Measurements from ENCODE around the gene PBX3.

The PBX3 gene

GRCh38 chr9:125822902-125823301 is 75.7 kb downstream of the PBX3 start:
- DNase-seq (ENCODE audit: low read depth in 2 of 2): no peak

GRCh38 chr9:125823874-125824406 is 76.8 kb downstream of the PBX3 start:
- peak in 1 of 2 donors; percentile 3 for DNase-seq (ENCODE audit: low read depth in 2 of 2)

- DNase-seq (ENCODE audit: low read depth in 2 of 2): no peak
Measured at GRCh38 chr9:125825762-125826161, 78.6 kb downstream of the PBX3 start.

GRCh38 chr9:125826850-125827249 is 79.7 kb downstream of the PBX3 start:
- no peak for DNase-seq (ENCODE audit: low read depth in 2 of 2)

- peak; percentile 14 to 27 for DNase-seq (ENCODE audit: low read depth in 2 of 2)
Measured at GRCh38 chr9:125829743-125830142, 82.6 kb downstream of the PBX3 start.

- DNase-seq (ENCODE audit: low read depth in 2 of 2): no peak
Measured at GRCh38 chr9:125831054-125831453, 83.9 kb downstream of the PBX3 start.

GRCh38 chr9:125831616-125832015 is 84.4 kb downstream of the PBX3 start:
- no peak for DNase-seq (ENCODE audit: low read depth in 2 of 2)

- no peak for DNase-seq (ENCODE audit: low read depth in 2 of 2)
Measured at GRCh38 chr9:125835655-125836054, 88.5 kb downstream of the PBX3 start.

- DNase-seq (ENCODE audit: low read depth in 2 of 2): no peak
Measured at GRCh38 chr9:125839317-125839716, 92.1 kb downstream of the PBX3 start.

GRCh38 chr9:125841444-125841843 is 94.3 kb downstream of the PBX3 start:
- DNase-seq (ENCODE audit: low read depth in 2 of 2): no peak

GRCh38 chr9:125842242-125842641 is 95.1 kb downstream of the PBX3 start:
- DNase-seq (ENCODE audit: low read depth in 2 of 2): no peak

- DNase-seq (ENCODE audit: low read depth in 2 of 2): no peak
Measured at GRCh38 chr9:125843646-125844045, 96.5 kb downstream of the PBX3 start.

GRCh38 chr9:125844611-125845010 is 97.4 kb downstream of the PBX3 start:
- DNase-seq (ENCODE audit: low read depth in 2 of 2): no peak

GRCh38 chr9:125845271-125845808 is 98.2 kb downstream of the PBX3 start:
- DNase-seq (ENCODE audit: low read depth in 2 of 2): no peak

GRCh38 chr9:125847735-125848134 is 100.6 kb downstream of the PBX3 start:
- no peak for DNase-seq (ENCODE audit: low read depth in 2 of 2)

- DNase-seq (ENCODE audit: low read depth in 2 of 2): no peak
Measured at GRCh38 chr9:125850106-125850632, 103.0 kb downstream of the PBX3 start.

- no peak for DNase-seq (ENCODE audit: low read depth in 2 of 2)
Measured at GRCh38 chr9:125850763-125851162, 103.6 kb downstream of the PBX3 start.

- no peak for DNase-seq (ENCODE audit: low read depth in 2 of 2)
Measured at GRCh38 chr9:125851979-125852378, 104.8 kb downstream of the PBX3 start.

GRCh38 chr9:125852386-125852785 is 105.2 kb downstream of the PBX3 start:
- no peak for DNase-seq (ENCODE audit: low read depth in 2 of 2)

GRCh38 chr9:125854553-125855275 is 107.5 kb downstream of the PBX3 start:
- no peak for DNase-seq (ENCODE audit: low read depth in 2 of 2)

GRCh38 chr9:125856331-125856730 is 109.2 kb downstream of the PBX3 start:
- no peak for DNase-seq (ENCODE audit: low read depth in 2 of 2)

GRCh38 chr9:125861405-125862058 is 114.4 kb downstream of the PBX3 start:
- DNase-seq (ENCODE audit: low read depth in 2 of 2): no peak

- no peak for DNase-seq (ENCODE audit: low read depth in 2 of 2)
Measured at GRCh38 chr9:125863923-125864322, 116.8 kb downstream of the PBX3 start.
